OCI-LY7 (cell line): ENCODE data around the gene SLC4A5.

Experiments used
- CTCF ChIP-seq: fragments of 200-600 bp; sonication (generic); conservative IDR thresholded peaks from 2 replicates; pipeline ENCODE4 v1.5.1; 2014; ENCODE audit warnings: mild to moderate bottlenecking, antibody characterized with exemption, low read length, moderate library complexity, mixed read lengths
- EZH2phosphoT487 ChIP-seq: fragments of 200-600 bp; sonication (generic); IDR thresholded peaks from 2 replicates; pipeline ENCODE4 v1.6.1; 2018; ENCODE audit warnings: low read depth, borderline replicate concordance, mild to moderate bottlenecking, mixed run types, antibody characterized with exemption, low read length, moderate library complexity, mixed read lengths

DNA sequence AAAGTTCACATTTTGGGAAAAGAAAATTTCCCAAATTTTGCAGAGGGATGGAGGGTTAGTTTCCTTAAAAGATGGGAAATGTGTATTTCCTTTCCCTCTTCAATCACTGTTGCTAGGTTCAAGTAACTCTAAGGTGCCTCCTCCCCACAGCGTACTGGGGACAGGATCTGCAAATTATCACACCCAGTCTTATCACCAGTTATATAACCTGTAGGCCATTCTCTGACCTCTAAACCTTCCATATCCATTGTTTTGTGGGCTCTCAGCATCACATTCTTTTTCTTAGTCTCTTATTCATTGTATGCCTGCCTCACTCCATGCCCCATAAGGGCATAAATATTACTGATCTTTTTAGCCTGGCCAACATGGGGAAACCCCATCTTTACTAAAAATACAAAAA is 148.4 kb downstream of the SLC4A5 start:
- no peak for TF ChIP-seq CTCF
- TF ChIP-seq EZH2phosphoT487: no peak
